Dermis blood vessel endothelial cell (primary cell): ENCODE data around the gene PCID2. TPM values are rescaled to one million over a fixed set of nuclear protein-coding genes. Genes with fewer than 3 reads are reported as not detected.
"Not testable (repeated sequence)": the region's sequence is repeated elsewhere in the genome, so short reads cannot be mapped to it uniquely, and the experiment has no call there.

Source experiments
- DNase-seq: peaks from one replicate; pipeline ENCODE4 v3.0.0; 2010
- total RNA-seq: library from RNA; depleted of rRNA; stranded (reverse); fragments of >200 nt; gene quantifications from 2 replicates; pipeline ENCODE4 v1.2.3, GENCODE V29; 2014

Gene PCID2
- total RNA-seq, result 64.5 and 74.5 TPM in 2 replicates

- peak; percentile 93 for DNase-seq
These were observed at the start of gene PCID2 for GRCh38 chr13:113208421-113209335. TSS of gene PCID2 (minus strand) at chr13:113208669. CDS start at chr13:113208634, 35 bp downstream.

- not testable (repeated sequence) for DNase-seq
These were observed 49.4 kb upstream of the PCID2 start for GRCh38 chr13:113257908-113258307.

- no peak for DNase-seq
These were observed 44.1 kb upstream of the PCID2 start for GRCh38 chr13:113252516-113253095.

GRCh38 chr13:113245849-113246796 is 37.7 kb upstream of the PCID2 start:
- peak; percentile 24 for DNase-seq

- no peak for DNase-seq
These were observed 35.4 kb upstream of the PCID2 start for GRCh38 chr13:113243847-113244246.

- not testable (repeated sequence) for DNase-seq
These were observed 33.2 kb upstream of the PCID2 start for GRCh38 chr13:113241623-113242022.

- no peak for DNase-seq
These were observed 31.5 kb upstream of the PCID2 start for GRCh38 chr13:113239986-113240385.

- no peak for DNase-seq
These were observed 30.9 kb upstream of the PCID2 start for GRCh38 chr13:113239357-113239756.

- DNase-seq, result no peak
These were observed 30.1 kb upstream of the PCID2 start for GRCh38 chr13:113238536-113238935.

- no peak for DNase-seq
These were observed 24.6 kb upstream of the PCID2 start for GRCh38 chr13:113233101-113233500.

GRCh38 chr13:113232208-113233003 is 23.9 kb upstream of the PCID2 start:
- no peak for DNase-seq

- no peak for DNase-seq
These were observed 23.1 kb upstream of the PCID2 start for GRCh38 chr13:113231306-113232207.

GRCh38 chr13:113229791-113230190 is 21.3 kb upstream of the PCID2 start:
- no peak for DNase-seq

GRCh38 chr13:113229161-113229560 is 20.7 kb upstream of the PCID2 start:
- no peak for DNase-seq

- DNase-seq, result no peak
These were observed 18.5 kb upstream of the PCID2 start for GRCh38 chr13:113226873-113227450.

- no peak for DNase-seq
These were observed 17.0 kb upstream of the PCID2 start for GRCh38 chr13:113225515-113225914.

GRCh38 chr13:113224486-113224885 is 16.0 kb upstream of the PCID2 start:
- peak; percentile 24 for DNase-seq

GRCh38 chr13:113223070-113223469 is 14.6 kb upstream of the PCID2 start:
- DNase-seq, result no peak

- peak; percentile 49 for DNase-seq
These were observed 12.4 kb upstream of the PCID2 start for GRCh38 chr13:113220877-113221276.

GRCh38 chr13:113220141-113220598 is 11.7 kb upstream of the PCID2 start:
- no peak for DNase-seq
